H1 (cell line): ENCODE data around the gene SLC25A3. TPM values are rescaled to one million over a fixed set of nuclear protein-coding genes. Genes with fewer than 3 reads are reported as not detected.
A peak's percentile ranks its signal among the peaks of the same experiment; 100 is the strongest.

Experiments used
- CTCF ChIA-PET: fragments of 300-600 bp; sonication (Branson Sonifier 250); formaldehyde crosslinking; loops from one replicate; lab custom pipeline; 2021; ENCODE audit not compliant: partially characterized antibody; lab: Charles Lee
- POLR2A ChIA-PET: fragments of 300-600 bp; sonication (Branson Sonifier 250); formaldehyde crosslinking; loops from one replicate; lab custom pipeline; 2021; ENCODE audit warnings: inconsistent platforms; ENCODE audit not compliant: partially characterized antibody; lab: Charles Lee
- DNase-seq, 2 experiments: peaks; one replicate each; pipeline versions ENCODE4 v3.0.0 to v3.0.0-alpha.2; 2010 to 2022; ENCODE audit warnings: low spot score in 2 of 2, low read depth in 1 of 2, mixed read lengths in 1 of 2
- FAIRE-seq: peaks from 2 replicates; lab custom pipeline; 2011; peaks lifted over from hg19 to GRCh38; lab: Jason Lieb, UNC
- H2AFZ ChIP-seq: 2 replicates; pipeline ENCODE4 v1.8.1; 2012; ENCODE audit warnings: low read length, inconsistent platforms
- H2AK5ac ChIP-seq: 2 replicates; pipeline ENCODE4 v1.6.1; 2013; ENCODE audit warnings: low read depth, low read length
- H2BK120ac ChIP-seq: replicated peaks from 2 replicates; pipeline ENCODE3; 2013; ENCODE audit warnings: low read depth, low read length, inconsistent platforms
- H2BK12ac ChIP-seq: 2 replicates; pipeline ENCODE4 v1.6.1; 2013; ENCODE audit warnings: low read depth, low read length
- H2BK15ac ChIP-seq: 2 replicates; pipeline ENCODE4 v1.6.1; 2013; ENCODE audit warnings: low read length
- H2BK20ac ChIP-seq: 2 replicates; pipeline ENCODE4 v1.6.1; 2013; ENCODE audit warnings: low read length
- H2BK5ac ChIP-seq: 2 replicates; pipeline ENCODE4 v1.6.1; 2013; ENCODE audit warnings: low read depth, low read length
- H3K14ac ChIP-seq: 2 replicates; pipeline ENCODE4 v1.6.1; 2013; ENCODE audit warnings: inconsistent platforms; ENCODE audit not compliant: insufficient read length
- H3K18ac ChIP-seq: 2 replicates; pipeline ENCODE4 v1.6.1; 2013; ENCODE audit warnings: low read length; ENCODE audit errors: extremely low read depth
- H3K23ac ChIP-seq: 2 replicates; pipeline ENCODE4 v1.6.1; 2013; ENCODE audit warnings: inconsistent platforms; ENCODE audit not compliant: insufficient read length
- H3K23me2 ChIP-seq: 2 replicates; pipeline ENCODE4 v1.6.1; 2013; ENCODE audit warnings: low read depth, low read length
- H3K27ac ChIP-seq: 2 replicates; pipeline ENCODE4 v1.6.1; 2011; ENCODE audit warnings: low read depth, low read length, inconsistent platforms
- H3K27me3 ChIP-seq, 4 experiments: replicated peaks in 1 of 4; 1 replicate in 1 of 4; 2 replicates in 3 of 4; pipeline versions ENCODE4 v1.6.1 to v1.8.1; 2011 to 2013; ENCODE audit warnings: low read length in 3 of 4, mild to moderate bottlenecking in 3 of 4, inconsistent platforms in 2 of 4, mixed read lengths in 2 of 4, moderate library complexity in 1 of 4; ENCODE audit not compliant: control insufficient read depth in 3 of 4, insufficient read depth in 3 of 4; ENCODE audit errors: extremely low read depth in 1 of 4
- H3K36me3 ChIP-seq, 4 experiments: 2 replicates each; pipeline versions ENCODE4 v1.6.1 to v1.8.1; 2011 to 2013; ENCODE audit warnings: mild to moderate bottlenecking in 4 of 4, low read length in 3 of 4, moderate library complexity in 2 of 4, control low read depth in 1 of 4, inconsistent platforms in 1 of 4; ENCODE audit not compliant: insufficient read depth in 4 of 4, control insufficient read depth in 2 of 4
- H3K4ac ChIP-seq: replicated peaks from 2 replicates; pipeline ENCODE3; 2013; ENCODE audit warnings: low read length, low read depth, mixed read lengths, inconsistent platforms; ENCODE audit not compliant: insufficient read length
- H3K4me1 ChIP-seq, 4 experiments: replicated peaks in 1 of 4; 1 replicate in 1 of 4; 2 replicates in 3 of 4; pipeline versions ENCODE4 v1.6.1 to v1.8.1; 2011 to 2013; ENCODE audit warnings: low read length in 3 of 4, inconsistent platforms in 2 of 4, mixed read lengths in 1 of 4; ENCODE audit not compliant: insufficient read depth in 4 of 4, control insufficient read depth in 3 of 4
- H3K4me2 ChIP-seq, 2 experiments: 2 replicates each; pipeline versions ENCODE4 v1.6.1 to v1.8.1; 2011 to 2013; ENCODE audit warnings: low read depth in 2 of 2, low read length in 2 of 2, control low read depth in 1 of 2, inconsistent platforms in 1 of 2, mild to moderate bottlenecking in 1 of 2; ENCODE audit not compliant: insufficient read depth in 1 of 2
- H3K4me3 ChIP-seq, 4 experiments: fragments of 200-600, 300-600 bp in 1 of 4; sonication (generic), shearing (Covaris generic), sonication (Bioruptor Twin) in 1 of 4; 2 replicates each; pipeline versions ENCODE4 v1.5.1 to v1.8.1; 2011 to 2016; ENCODE audit warnings: low read length in 4 of 4, low read depth in 3 of 4, control low read depth in 2 of 4, inconsistent platforms in 2 of 4, mild to moderate bottlenecking in 2 of 4, mixed read lengths in 1 of 4, moderate library complexity in 1 of 4; ENCODE audit not compliant: insufficient read depth in 2 of 4; ENCODE audit errors: extremely low read depth in 1 of 4
- H3K56ac ChIP-seq: replicated peaks from 2 replicates; pipeline ENCODE3; 2013; ENCODE audit warnings: low read depth, mild to moderate bottlenecking, mixed read lengths, low read length, inconsistent platforms; ENCODE audit not compliant: insufficient read length
- H3K79me1 ChIP-seq: 2 replicates; pipeline ENCODE4 v1.6.1; 2013; ENCODE audit warnings: low read depth, low read length, control low read depth
- H3K79me2 ChIP-seq, 2 experiments: 2 replicates each; pipeline versions ENCODE4 v1.6.1 to v1.8.1; 2012 to 2013; ENCODE audit warnings: low read length in 2 of 2, mild to moderate bottlenecking in 2 of 2, inconsistent platforms in 1 of 2; ENCODE audit not compliant: insufficient read depth in 2 of 2, control insufficient read depth in 1 of 2
- H3K9ac ChIP-seq, 4 experiments: replicated peaks in 1 of 4; 1 replicate in 1 of 4; 2 replicates in 3 of 4; pipeline versions ENCODE4 v1.6.1 to v1.8.1; 2011 to 2013; ENCODE audit warnings: low read depth in 3 of 4, low read length in 3 of 4, control low read depth in 2 of 4, mild to moderate bottlenecking in 2 of 4, moderate library complexity in 2 of 4, inconsistent platforms in 1 of 4; ENCODE audit errors: extremely low read depth in 1 of 4
- H3K9me3 ChIP-seq, 2 experiments: 2 replicates each; pipeline versions ENCODE4 v1.6.1 to v1.8.1; 2012 to 2013; ENCODE audit warnings: mild to moderate bottlenecking in 2 of 2, moderate library complexity in 2 of 2, control low read depth in 1 of 2, inconsistent platforms in 1 of 2, low read depth in 1 of 2, low read length in 1 of 2, mixed read lengths in 1 of 2; ENCODE audit not compliant: insufficient read depth in 2 of 2
- H4K20me1 ChIP-seq, 2 experiments: replicated peaks in 1 of 2; 2 replicates each; pipeline versions ENCODE3 to v1.8.1; 2011 to 2013; ENCODE audit warnings: inconsistent platforms in 2 of 2, low read length in 2 of 2, mild to moderate bottlenecking in 1 of 2; ENCODE audit not compliant: insufficient read depth in 2 of 2, control insufficient read depth in 1 of 2
- H4K5ac ChIP-seq: 2 replicates; pipeline ENCODE4 v1.6.1; 2013; ENCODE audit warnings: low read length, low read depth, mixed read lengths, inconsistent platforms; ENCODE audit not compliant: insufficient read length
- H4K8ac ChIP-seq: 2 replicates; pipeline ENCODE4 v1.8.0; 2013; ENCODE audit warnings: mild to moderate bottlenecking, moderate library complexity, low read length, inconsistent platforms; ENCODE audit not compliant: insufficient read depth; ENCODE audit errors: extremely low read depth
- H4K91ac ChIP-seq: replicated peaks from 2 replicates; pipeline ENCODE3; 2013; ENCODE audit warnings: low read length, mixed read lengths, inconsistent platforms; ENCODE audit not compliant: insufficient read length
- ASH2L ChIP-seq: fragments of 200-600, 300-600 bp; sonication (generic); IDR thresholded peaks from one replicate; pipeline ENCODE4 v1.7.1; 2017; ENCODE audit warnings: low read length
- JUND ChIP-seq: IDR thresholded peaks from 2 replicates; pipeline ENCODE4 v1.6.1; 2011; ENCODE audit warnings: mild to moderate bottlenecking, improper control_type of control experiment, low read length
- WGBS, 2 experiments: shearing (Covaris generic) in 1 of 2; methylation state at CpG; one replicate each; pipeline versions ENCODE4 v1.1.6 to v1.1.7; 2013 to 2015; ENCODE audit warnings: low lambda C conversion rate in 2 of 2, mixed read lengths in 2 of 2, inconsistent platforms in 1 of 2, low coverage in 1 of 2, missing lambda C conversion rate in 1 of 2; ENCODE audit not compliant: insufficient replicate concordance in 2 of 2, insufficient coverage in 1 of 2, insufficient read length in 1 of 2; ENCODE audit errors: extremely low coverage in 1 of 2, missing lambda C conversion rate in 1 of 2; 5-methylcytosine and 5-hydroxymethylcytosine counted together
- polyA plus RNA-seq, 7 experiments: library from polyadenylated mRNA; depleted of rRNA in 3 of 7; stranded (reverse) in 5 of 7; unstranded in 2 of 7; fragments of >200 nt in 5 of 7; fragments of 200-250 nt in 2 of 7; gene quantifications; 1 replicate in 5 of 7; 2 replicates in 1 of 7; 4 replicates in 1 of 7; pipeline versions ENCODE4 v1.2.1 to v1.2.3, GENCODE V29; 2011 to 2013; ENCODE audit warnings: missing spikeins in 2 of 7, mixed read lengths in 2 of 7
- total RNA-seq: library from RNA; stranded (reverse); fragmentation: NEBNext Ultra II Directional; extraction: Animal tissue kit (Norgen Biotek cat#: 25700); gene quantifications from 2 replicates; pipeline ENCODE4 v1.2.1, GENCODE V29; 2021

SLC25A3 gene
- total and polyA plus RNA-seq, 2 of the 8 experiments (the other 6 are each of a cell fraction or from before 2014, with no cell fraction given) = 702 to 709 TPM

- H3K23ac ChIP-seq = no peak overlapping the region
- TF ChIP-seq JUND (no peak), ASH2L (peak; percentile 7)
- TF ChIP-seq, all 59 proteins: peak for 1
- no peak overlapping the region for H3K4ac ChIP-seq
- H3K79me2 ChIP-seq = peaks cover 24 to 43% of the 10 kb centered on the region in 2 experiments
- H2BK120ac ChIP-seq = no peak overlapping the region
- 66% methylated on average over 9 of the region's 9 CpGs; no CpG with 5 or more reads in 1 of the 2 experiments for WGBS, 2 experiments
- peaks cover 10 to 14% of the 10 kb centered on the region in 2 experiments for H4K20me1 ChIP-seq
- H2BK12ac ChIP-seq = no peak overlapping the region
- H3K56ac ChIP-seq = no peak overlapping the region
- peaks cover 0 to 9% (median 4%) of the 10 kb centered on the region in 4 experiments; a peak in 2 of 7 replicates for H3K4me1 ChIP-seq
- H4K8ac ChIP-seq = no peak overlapping the region
- no peaks in the 10 kb centered on the region for H3K9me3 ChIP-seq
- H3K4me3 ChIP-seq = peak overlapping the region; percentile 10 to 94 (median 28); a peak in 5 of 8 replicates
- H2BK15ac ChIP-seq = no peak overlapping the region
- FAIRE-seq (no peak), DNase-seq (no peak)
- H2AFZ ChIP-seq = 0 out of 2 replicates have a peak overlapping the region, but pooled peaks have one; percentile 2
- H3K4me2 ChIP-seq = peak overlapping the region; percentile 60 to 95
- H3K9ac ChIP-seq = peak overlapping the region in 2 of 4 experiments; percentile 33 to 73; a peak in 3 of 7 replicates
- H3K23me2 ChIP-seq = peaks cover 2% of the 10 kb centered on the region; the same call in 1 of the 2 replicates
- no peak overlapping the region for H4K91ac ChIP-seq
- H3K27me3 ChIP-seq = no peaks in the 10 kb centered on the region
- ChIA-PET POLR2A (interaction anchor here (0.9 to 6.2 kb wide), 19 partner anchors 12 to 193 kb away, joined by 3 to 48 read pairs (median 4); partner anchors contain the start of genes APAF1, IKBIP and TMPO), CTCF (interaction anchor here (0.5 to 8.9 kb wide), 11 partner anchors 9 to 230 kb away, joined by 3 to 68 read pairs (median 3); no protein-coding TSS in a partner anchor)
- no peak overlapping the region; the same call in 1 of the 2 replicates for H2BK5ac ChIP-seq
- H3K27ac ChIP-seq = peak overlapping the region; percentile 50; the same call in 1 of the 2 replicates
- H3K14ac ChIP-seq = no peak overlapping the region
- H2AK5ac ChIP-seq = no peak overlapping the region
- no peak overlapping the region for H3K18ac ChIP-seq
- no peaks in the 10 kb centered on the region for H3K79me1 ChIP-seq
- peaks cover 17 to 27% (median 22%) of the 10 kb centered on the region in 4 experiments for H3K36me3 ChIP-seq
- no peak overlapping the region for H2BK20ac ChIP-seq
- H4K5ac ChIP-seq = peak overlapping the region; percentile 5
Measured at GRCh38 chr12:98592825-98593322, 612 bp upstream of the SLC25A3 start.
